T-helper 1 cell treated with Interleukin-12 subunit alpha and Interleukin-12 subunit beta and Interleukin-4 antibody, amounts not matched to agents 30 ng/mL and 1 ng/mL, for 36 hours (primary cell): ENCODE results near the gene ROGDI. TPM values are rescaled to one million over a fixed set of nuclear protein-coding genes. Genes with fewer than 3 reads are reported as not detected.

Source experiments
- intact Hi-C: fragments of 100-400 bp; cut with micrococcal nuclease; formaldehyde crosslinking; loops from one replicate; pipeline ENCODE4 v1.15.1; 2024
- total RNA-seq: library from RNA; stranded (reverse); gene quantifications from 2 replicates; pipeline ENCODE4 v1.2.3, GENCODE V29; 2022

The ROGDI gene, protein sequence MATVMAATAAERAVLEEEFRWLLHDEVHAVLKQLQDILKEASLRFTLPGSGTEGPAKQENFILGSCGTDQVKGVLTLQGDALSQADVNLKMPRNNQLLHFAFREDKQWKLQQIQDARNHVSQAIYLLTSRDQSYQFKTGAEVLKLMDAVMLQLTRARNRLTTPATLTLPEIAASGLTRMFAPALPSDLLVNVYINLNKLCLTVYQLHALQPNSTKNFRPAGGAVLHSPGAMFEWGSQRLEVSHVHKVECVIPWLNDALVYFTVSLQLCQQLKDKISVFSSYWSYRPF
- total RNA-seq = 5.5 and 6.2 TPM in 2 replicates

DNA sequence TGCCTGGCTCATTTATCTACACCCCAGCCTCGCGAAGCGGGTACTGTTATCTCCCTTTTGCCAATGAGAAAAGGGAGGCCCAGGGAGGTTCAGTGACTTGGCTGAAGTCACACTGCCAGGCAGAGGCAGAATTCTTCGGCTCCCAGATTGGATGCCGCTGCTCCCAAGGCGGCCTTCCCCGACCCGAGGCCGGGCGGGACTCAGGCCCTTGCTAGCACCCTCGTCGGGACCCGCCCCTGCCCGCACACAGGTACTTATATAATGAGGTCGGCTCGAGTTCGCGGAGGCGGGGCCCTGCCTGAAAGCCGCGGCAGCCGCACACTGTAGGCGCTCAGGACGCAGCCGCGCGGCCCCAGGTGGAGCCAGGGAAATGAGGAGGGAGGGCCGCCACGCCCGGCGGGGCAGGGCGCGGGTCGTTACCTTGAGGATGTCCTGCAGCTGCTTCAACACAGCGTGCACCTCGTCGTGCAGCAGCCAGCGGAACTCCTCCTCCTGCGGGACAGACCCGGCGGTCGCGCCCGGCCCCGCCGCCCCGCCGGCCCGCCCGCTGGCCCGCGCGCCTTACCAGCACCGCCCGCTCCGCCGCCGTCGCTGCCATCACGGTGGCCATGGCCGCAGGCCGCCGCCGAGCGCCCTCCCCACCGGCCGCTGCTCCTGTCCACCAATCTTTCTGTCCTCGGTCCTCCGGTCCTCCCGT is at the start of gene ROGDI:
Gene ROGDI (minus strand): TSS at position 672 of the 697 bp plus-strand sequence. CDS start 62 bp downstream, at position 610.
- intact Hi-C loops = loop anchor here (1.0 to 5.0 kb wide), 10 partner anchors 34 to 550 kb away; partner anchors contain the start of genes ALG1, ANKS3, CORO7 and DNAAF8

DNA sequence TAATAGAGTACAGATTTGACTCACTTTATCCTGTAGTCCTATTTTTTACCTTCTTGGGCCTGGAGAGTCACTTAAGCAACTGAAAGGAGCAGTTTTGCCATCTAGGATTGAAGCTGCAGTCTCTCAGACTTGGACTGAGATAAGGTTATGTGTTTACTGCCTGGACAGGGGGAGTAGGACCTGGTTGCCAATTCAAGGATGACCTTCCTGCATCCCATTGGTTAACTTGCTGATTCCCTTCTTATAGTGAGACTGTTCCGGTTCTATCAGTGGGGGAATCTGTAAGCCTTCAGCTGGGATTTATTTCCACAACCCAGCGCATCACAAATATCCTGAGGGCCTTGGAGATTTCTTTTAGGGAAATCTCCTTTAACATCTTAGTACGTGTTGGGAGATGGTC is 47.8 kb upstream of the ROGDI start:
- intact Hi-C loops = no loop called here

DNA sequence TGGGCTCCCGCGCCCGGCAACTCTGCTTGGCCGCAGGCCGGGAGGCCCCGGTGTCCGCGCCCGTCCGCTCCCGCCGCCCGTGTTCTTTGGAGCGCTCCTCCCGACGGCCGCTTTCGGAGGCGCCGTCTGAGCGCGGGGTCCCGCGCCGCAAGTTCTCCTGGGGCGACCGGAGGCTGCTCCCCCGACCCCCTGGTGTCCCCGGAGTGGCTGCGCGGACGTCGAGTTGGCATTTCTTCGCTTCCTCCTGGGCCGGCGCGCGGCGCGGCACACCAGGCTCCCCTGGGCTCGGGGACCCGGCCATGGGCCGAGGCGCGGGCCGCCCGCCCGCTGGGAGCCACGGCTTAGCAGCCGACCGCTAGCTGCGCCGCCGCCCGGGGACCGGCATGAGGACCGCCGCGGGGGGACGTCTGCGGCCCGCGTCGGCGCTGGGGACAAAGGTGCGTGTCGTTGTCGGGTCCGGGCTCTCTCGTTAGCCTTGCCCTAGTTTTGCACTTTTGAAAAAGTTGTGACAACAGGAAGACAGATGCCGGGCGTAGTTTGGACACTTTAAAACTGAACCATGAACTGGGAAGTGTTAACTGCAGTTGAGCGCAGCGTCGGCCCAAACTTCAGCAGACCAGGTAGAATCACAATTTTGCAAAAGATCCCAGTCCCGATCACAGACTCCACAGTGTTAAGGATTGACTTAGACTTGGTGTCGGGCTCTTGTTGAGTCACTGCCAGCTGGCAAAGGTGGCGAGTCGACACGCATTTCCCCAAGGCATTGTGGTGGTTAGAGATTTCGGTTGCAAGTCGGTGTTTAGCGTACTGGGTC is 45.5 kb upstream of the ROGDI start:
- intact Hi-C loops = loop anchor here (1.0 to 5.0 kb wide), 14 partner anchors 46 to 541 kb away; partner anchors contain the start of genes ALG1, ANKS3, DNAAF8 and DNAJA3

DNA sequence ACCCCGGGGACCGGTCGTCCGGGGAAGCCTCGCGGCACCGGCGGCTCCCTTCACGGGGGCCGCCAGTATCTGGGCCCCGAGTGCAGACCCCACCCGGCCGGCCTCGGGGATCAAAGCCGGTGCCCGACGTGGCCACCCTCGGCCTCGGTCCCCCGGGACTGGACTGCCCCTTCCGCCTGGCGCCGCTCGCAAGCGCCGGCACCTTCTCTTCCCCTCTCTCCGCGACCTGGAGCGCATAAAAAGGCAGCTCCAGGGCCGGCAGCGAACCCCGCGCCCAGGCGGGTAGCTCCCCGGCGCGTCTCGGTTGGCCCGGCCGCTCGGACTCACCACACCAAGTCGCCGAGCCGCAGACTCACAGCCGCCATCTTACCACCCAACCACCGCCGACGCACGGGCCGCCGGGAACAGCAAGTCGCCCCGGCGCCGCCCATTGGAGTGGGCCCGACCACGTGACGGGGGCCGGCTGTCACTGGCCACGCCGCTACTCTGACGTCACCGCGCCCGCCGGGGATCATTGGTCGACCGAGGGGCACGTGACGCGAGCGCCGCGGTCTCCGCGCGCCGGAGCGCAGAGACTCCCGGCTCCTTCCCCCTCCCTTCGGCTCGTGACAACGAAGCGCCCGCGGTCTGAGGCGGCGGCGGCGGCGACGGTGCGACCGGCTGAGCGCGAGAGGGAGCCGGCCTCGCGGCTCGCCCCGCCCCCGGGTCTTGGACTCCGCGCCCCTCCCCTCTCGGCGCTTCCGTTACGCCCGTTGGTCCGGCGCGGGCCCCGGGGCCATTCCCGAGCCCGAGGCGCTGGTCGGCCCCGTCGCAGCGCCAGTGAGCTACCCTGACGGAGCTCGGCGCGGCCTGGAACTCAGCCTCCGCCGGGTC is 44.7 kb upstream of the ROGDI start, which contains the start of the genes GLYR1 and UBN1:
Gene GLYR1 (minus strand): TSS at position 388 of the 873 bp plus-strand sequence. CDS start 23 bp downstream, at position 365.
Gene UBN1 (plus strand): TSS at position 581 of the 873 bp plus-strand sequence. CDS start 5,437 bp downstream, outside the sequence.
- intact Hi-C loops = loop anchor here (1.0 to 5.0 kb wide), 14 partner anchors 45 to 540 kb away; partner anchors contain the start of genes ALG1, ANKS3, DNAAF8 and DNAJA3

DNA sequence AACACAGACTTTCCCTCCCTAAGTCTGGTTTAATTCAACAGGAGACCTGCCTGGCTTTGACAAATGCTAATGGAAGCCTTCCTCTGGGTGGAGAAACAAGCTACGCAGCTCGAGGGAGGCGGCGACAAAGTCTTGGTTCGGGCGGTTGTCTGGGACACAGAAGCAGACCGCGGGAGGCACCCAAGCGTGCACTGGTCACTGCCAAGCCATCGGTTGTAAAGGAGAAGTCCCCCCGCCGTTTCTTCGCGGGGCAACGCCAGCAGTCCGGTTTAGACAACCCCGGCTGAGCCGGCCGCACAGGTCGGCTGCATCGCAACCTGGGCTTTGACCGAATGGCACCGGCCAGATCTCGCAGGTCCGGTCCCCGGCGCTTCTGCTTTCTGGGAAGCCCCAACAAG is 44.1 kb upstream of the ROGDI start:
- intact Hi-C loops = loop anchor here (2.0 to 5.0 kb wide), 8 partner anchors 186 to 539 kb away; partner anchors contain the start of genes ALG1, DNAJA3, MGRN1 and NAGPA

DNA sequence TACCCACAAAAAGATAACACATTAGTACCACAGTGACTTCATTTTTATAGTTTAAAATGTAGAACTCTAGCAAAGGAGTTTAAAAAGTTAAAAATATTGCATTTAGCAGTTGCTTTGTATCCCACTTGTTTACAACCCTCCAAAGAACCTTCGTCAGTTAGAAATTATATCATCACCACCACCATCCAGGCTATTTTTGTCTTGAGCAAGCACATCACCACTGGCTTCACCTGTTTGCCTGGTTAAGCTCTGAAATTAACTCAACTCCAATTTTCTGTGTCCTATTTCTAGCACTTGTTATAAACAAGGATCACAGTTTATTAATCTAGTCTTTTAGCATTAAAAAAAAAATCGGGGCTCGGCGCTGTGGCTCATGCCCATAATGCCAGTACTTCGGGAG is 38.6 kb upstream of the ROGDI start:
- intact Hi-C loops = no loop called here

DNA sequence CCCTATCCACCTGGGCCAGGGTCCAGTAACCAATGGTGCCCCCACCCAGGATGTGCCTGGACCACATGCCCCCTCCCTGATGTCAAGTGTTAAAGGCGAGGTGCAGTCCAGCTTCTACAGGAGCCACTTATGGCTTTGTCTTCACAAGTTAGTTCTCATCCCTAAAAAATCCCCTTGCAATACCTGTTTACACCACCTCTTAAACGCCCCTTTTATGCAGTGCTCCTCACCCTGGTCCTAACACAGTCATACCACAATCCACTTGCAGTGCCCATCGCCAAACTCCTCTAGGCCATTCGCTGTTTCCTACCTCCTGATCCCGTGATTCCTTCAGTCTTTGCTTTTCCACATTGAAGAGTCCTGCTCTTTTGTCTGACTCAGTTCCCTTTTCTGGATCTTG is 37.5 kb upstream of the ROGDI start:
- intact Hi-C loops = no loop called here

DNA sequence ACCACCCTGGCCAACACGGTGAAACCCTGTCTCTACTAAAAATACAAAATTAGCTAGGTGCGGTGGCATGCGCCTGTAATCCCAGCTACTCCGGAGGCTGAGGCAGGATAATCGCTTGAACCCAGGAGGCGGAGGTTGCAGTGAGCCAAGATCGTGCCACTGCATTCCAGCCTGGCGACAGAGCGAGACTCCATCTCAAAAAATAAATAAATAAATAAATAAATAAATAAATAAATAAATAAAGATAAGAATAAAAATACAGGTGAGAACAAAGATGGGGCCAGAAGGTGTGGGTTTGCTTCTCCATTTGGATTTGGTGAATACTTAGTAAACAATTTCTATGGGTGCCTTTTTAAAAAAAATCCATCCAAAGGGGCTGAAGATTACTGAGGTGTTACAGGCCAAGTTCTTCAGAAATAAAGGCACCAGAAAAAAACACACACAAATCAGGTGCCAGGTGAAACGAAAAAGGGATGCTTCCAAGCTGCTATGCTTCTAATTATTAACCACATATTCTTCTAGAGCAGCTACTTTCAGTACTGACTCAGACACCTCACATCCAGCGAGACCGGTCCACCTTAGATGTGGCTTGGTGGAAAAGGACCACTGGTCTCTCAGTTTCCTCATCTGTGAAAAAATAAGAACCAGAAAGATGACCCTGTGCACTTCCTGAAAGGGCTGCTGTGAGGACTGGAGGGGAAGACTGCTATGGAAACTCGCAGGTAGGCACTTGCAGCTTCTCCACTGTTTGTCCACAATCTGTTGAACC is 35.5 kb upstream of the ROGDI start:
- intact Hi-C loops = no loop called here

DNA sequence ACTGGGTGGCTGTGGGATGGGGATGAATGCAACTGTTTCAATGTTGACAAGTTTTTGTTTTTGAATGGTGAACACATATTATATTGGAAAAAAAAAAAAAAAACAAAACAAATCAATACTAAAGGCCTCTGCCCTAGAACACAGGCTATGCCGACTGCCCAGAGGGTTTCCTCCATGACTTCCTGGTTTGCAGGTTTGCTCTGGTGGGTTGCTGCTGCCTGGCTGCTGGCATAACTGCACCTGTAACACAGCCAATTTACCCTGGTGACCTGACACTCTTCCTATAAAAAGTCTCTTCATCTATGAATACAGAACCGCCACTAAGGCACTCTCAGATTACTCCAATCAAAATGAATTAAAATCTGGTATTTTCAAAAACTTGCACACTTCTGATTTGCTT is 34.3 kb upstream of the ROGDI start:
- intact Hi-C loops = no loop called here

DNA sequence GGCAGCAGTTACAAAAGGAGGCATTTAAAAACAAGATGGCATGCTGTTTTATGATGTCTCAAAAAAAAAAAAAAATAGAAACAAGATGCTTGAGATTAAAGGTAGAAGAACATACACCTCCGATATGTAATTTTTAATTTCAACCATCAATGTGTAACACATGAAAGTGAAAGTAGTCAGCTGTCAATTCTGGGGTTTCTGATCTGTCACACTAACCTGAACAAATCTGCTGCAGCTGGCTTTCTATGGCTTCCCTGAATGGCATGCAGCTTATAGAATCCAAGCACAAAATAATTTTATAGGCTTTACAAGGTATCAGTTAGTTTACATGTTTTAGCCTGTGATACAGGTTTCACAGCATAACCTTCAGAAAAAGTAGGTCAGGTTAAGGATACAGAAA is 31.2 kb upstream of the ROGDI start:
- intact Hi-C loops = no loop called here

DNA sequence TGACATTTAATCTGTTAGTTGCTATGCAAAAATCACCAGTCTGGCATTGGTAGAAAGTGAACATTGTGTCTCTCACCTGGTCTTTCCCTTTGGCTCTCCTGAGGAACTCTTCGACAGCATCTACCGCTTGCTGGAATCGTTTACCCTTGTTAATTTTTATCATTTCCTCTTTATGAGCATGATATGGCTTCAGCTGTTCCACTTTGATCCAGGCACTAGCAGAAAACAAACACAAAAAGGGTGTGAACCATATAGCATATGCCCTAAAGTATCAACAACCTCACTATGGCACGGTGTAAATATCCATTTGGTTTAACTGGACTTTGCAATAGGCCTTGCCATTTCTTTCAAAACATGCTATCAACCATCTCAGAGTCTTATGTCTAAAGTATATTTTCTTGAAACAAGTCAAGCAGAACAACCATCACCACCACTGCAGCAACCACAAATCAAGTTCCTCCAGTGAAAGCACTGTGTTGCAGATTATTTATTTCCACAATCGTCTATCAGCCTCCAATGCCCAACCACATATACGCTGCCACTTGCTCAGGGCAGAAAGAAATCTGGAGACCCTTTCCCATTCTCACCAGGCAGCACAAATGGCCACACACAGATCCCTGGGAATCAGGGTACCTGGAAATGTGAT is 30.4 kb upstream of the ROGDI start:
- intact Hi-C loops = no loop called here

DNA sequence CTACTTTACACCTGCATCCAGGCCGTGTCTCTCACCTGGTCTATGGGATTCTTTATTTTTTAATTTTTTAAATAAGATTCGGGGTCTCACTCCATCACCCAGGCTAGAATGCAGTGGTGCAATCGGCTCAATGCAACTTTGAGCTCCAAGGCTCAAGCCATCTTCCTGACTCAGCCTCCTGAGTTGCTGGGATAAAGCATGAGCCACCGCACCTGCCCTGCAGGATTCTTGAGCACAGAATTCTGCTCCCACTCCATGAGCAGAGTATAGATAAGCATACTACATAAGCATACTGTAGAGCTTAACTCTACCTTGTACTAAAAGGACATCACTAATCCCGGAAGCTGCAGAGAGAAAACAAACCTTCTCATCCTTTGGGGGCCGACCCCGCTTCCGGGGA is 29.2 kb upstream of the ROGDI start:
- intact Hi-C loops = no loop called here

DNA sequence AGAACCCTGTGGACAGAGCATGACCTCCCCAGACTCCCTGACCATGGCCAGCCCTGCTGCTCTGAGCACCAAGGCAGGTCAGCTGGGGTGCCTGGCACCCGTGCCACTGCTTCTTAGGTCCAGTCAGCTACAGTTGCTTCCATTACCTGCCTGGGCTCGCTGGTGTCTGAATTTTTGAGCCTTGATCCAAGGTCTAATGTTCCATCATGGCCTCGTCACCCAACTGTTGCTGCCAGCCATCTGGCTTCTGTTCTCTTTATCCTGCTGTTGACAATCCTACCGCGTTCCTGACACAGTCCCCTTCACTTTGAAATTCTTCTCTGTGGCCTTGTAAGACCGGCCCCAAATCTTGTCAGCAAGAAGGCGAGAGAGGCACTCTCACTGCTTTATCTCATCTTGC is 28.0 kb upstream of the ROGDI start:
- intact Hi-C loops = no loop called here

DNA sequence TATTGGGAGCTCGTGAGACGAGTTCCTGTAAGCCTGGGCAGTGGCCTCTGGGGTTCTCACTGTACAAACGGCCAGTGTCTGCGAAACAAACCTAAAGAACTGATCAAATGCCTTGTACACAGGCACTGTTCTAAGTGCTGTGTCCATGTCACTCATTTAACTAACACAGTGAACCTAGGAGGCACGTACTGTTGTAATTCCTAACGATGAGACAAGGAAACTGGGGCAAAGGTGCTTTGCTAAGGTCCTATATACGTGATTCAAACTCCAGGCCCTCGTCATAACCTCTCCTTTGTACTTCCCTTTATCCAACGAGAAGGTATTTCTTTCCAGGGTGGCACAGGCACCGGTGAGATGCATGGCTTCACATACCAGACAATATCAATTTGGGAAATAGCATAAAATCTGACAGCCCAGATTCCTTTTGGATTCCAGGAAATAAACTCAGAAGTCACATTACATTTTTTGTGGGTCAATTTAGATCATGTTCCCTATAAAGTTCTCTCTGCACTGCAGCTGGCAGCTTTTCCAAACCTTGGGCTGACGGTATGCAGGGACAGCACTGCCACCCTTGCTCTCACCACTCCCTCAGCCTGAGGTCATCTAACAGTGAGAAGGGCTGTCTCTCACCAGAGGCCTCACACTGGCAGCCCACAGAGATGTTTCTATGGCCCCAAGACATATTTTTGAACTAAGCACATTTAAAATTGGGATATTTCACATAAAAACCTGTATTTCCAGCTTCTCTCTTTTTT is 26.3 kb upstream of the ROGDI start:
- intact Hi-C loops = no loop called here

DNA sequence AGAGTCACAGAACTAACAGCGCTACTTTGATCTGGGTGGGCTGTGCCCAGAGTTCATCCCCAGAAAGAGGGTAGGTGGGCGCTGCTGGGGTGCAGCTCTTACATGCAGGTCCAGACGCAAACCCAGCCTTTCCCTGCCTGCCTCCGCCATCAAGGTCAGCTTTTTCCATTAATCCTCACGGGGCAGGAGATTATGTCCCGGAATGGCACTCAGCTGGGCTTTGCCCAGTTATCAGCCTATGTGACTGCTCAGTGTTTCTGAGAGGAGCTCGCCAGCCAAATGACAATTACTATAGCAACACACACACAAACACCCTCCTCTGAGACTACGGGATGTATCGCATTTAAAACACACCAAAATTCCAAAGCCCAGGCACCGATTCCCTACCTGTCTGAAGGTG is 24.5 kb upstream of the ROGDI start:
- intact Hi-C loops = no loop called here

DNA sequence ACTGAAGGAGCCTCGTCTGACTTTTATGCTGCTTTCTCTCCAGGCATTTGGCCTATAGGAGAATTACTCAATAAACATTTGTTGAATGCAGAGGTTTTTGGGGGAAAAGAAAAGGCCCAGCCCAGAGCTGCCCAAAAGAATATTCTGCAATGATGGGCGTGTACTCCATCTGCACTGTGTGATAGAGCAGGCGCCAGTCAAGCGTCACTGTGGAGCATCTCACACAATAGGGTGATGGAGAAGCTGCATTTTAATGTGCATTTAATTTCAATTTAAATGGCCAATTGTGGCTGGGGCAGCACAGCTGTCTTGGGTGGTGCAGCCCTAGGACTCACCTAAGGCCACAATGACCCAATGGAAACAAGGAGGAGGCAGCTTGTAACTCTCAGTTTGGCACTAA is 24.1 kb upstream of the ROGDI start:
- intact Hi-C loops = no loop called here

DNA sequence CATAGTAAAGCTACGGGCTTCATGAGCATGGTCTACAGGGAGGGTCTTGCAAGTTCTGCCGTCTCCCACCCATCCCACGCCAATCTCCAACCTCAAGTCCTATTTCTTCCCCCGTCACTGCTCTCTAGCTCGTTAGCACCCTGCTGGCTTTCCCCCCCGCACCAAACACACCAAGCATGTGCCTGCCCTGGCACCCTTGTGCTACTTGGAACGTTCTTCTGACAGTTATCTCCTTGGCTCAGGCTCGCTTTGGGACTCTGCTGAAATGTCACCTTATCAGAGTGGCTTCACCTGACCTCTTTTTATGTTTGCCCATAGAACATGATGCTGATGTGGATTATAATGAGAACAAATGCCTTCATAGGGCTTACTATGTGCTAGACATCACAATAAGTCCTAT is 22.8 kb upstream of the ROGDI start:
- intact Hi-C loops = no loop called here

DNA sequence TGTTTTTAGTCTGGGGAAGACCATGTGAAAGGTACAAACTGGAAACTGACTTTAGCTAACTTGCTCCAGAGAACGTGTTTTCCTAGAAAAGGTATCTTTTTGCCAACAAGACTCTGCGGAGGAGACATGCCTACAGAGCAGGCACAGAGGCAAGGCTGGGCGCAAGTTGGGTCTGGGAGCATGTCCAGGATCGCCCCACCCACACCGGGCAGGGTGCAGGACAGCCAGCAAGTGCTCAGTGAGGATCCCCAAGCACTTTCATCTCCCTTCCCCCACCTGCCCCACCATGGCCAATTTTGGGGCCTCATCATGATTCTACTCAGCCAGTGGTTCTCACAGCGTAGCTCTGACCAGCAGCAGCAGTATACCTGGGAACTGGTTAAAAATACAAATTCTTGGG is 18.2 kb upstream of the ROGDI start:
- intact Hi-C loops = no loop called here
